ENCODE measurements around the gene CNP. TPM values are rescaled to one million over a fixed set of nuclear protein-coding genes. Genes with fewer than 3 reads are reported as not detected.

Gene CNP
- total RNA-seq: 72.9 TPM

- Histone ChIP-seq H3K27me3 (no peaks in the 10 kb centered on the region), H3K27ac (peak within 1 kb of the TSS; percentile 80 to 82), H3K9me3 (no peaks in the 10 kb centered on the region), H3K36me3 (peaks cover 0 to 13% of the 10 kb centered on the region in 2 donors), H3K4me1 (peaks cover 0 to 12% of the 10 kb centered on the region in 2 donors), H3K4me3 (peak within 1 kb of the TSS; percentile 77 to 81)
- no peak for TF ChIP-seq CTCF (IDR thresholded peaks at IDR 0.05)
- intact Hi-C loops (cut with DNase I): loop anchor here (1.0 to 2.0 kb wide), 5 partner anchors 36 to 189 kb away; partner anchors contain the start of genes ACLY, KLHL11, NKIRAS2 and ODAD4
- peak; percentile 71 to 95 for DNase-seq (ENCODE audit: low spot score in 2 of 2)
These were observed at the start of gene CNP for GRCh38 chr17:41966463-41967140. Gene CNP (plus strand): TSS chr17:41966795. CDS start chr17:41966885, 90 bp downstream.

GRCh38 chr17:41917192-41917591 lies 49.4 kb upstream of the CNP start:
- DNase-seq (ENCODE audit: low spot score in 2 of 2): no peak
- Histone ChIP-seq H3K36me3 (peaks cover 10 to 16% of the 10 kb centered on the region in 2 donors), H3K27ac (peak overlapping the region; percentile 78 to 87), H3K27me3 (no peaks in the 10 kb centered on the region), H3K9me3 (no peaks in the 10 kb centered on the region), H3K4me1 (peaks cover 2 to 22% of the 10 kb centered on the region in 2 donors), H3K4me3 (peak overlapping the region; percentile 82 to 85)
- intact Hi-C loops (cut with DNase I): no loop called here
- TF ChIP-seq CTCF (IDR thresholded peaks at IDR 0.05): no peak

GRCh38 chr17:41917679-41918313 lies 48.8 kb upstream of the CNP start:
- H3K27ac ChIP-seq: peak overlapping the region; percentile 78 to 87
- DNase-seq (ENCODE audit: low spot score in 2 of 2): peak in 1 of 2 donors; percentile 75
- no peaks in the 10 kb centered on the region for H3K27me3 ChIP-seq
- peaks cover 2 to 22% of the 10 kb centered on the region in 2 donors for H3K4me1 ChIP-seq
- H3K36me3 ChIP-seq: peaks cover 4 to 10% of the 10 kb centered on the region in 2 donors
- intact Hi-C loops (cut with DNase I): loop anchor here (2.0 kb wide), 2 partner anchors 49 to 1965 kb away; partner anchors contain the start of gene CNP
- H3K9me3 ChIP-seq: no peaks in the 10 kb centered on the region
- H3K4me3 ChIP-seq: peak overlapping the region; percentile 82 to 85
- TF ChIP-seq CTCF (IDR thresholded peaks at IDR 0.05): no peak

- Histone ChIP-seq H3K4me1 (peaks cover 2 to 22% of the 10 kb centered on the region in 2 donors), H3K27ac (peak within 1 kb of the TSS; percentile 78 to 87), H3K27me3 (no peaks in the 10 kb centered on the region), H3K9me3 (no peaks in the 10 kb centered on the region), H3K4me3 (peak within 1 kb of the TSS; percentile 82 to 85), H3K36me3 (peaks cover 2% of the 10 kb centered on the region in 2 donors)
- DNase-seq (ENCODE audit: low spot score in 2 of 2): peak; percentile 91 to 98
- no peak for TF ChIP-seq CTCF (IDR thresholded peaks at IDR 0.05)
- intact Hi-C loops (cut with DNase I): loop anchor here (1.0 to 2.0 kb wide), 4 partner anchors 12 to 1966 kb away; partner anchors contain the start of genes CNP and ODAD4
These were observed 48.1 kb upstream of the CNP start, which contains the start of gene ACLY for GRCh38 chr17:41918314-41919164. Gene ACLY (minus strand): TSS chr17:41918951. CDS start chr17:41913873, 5,078 bp downstream.
